ENCODE measurements around the gene DQX1.

DQX1 gene

DNA sequence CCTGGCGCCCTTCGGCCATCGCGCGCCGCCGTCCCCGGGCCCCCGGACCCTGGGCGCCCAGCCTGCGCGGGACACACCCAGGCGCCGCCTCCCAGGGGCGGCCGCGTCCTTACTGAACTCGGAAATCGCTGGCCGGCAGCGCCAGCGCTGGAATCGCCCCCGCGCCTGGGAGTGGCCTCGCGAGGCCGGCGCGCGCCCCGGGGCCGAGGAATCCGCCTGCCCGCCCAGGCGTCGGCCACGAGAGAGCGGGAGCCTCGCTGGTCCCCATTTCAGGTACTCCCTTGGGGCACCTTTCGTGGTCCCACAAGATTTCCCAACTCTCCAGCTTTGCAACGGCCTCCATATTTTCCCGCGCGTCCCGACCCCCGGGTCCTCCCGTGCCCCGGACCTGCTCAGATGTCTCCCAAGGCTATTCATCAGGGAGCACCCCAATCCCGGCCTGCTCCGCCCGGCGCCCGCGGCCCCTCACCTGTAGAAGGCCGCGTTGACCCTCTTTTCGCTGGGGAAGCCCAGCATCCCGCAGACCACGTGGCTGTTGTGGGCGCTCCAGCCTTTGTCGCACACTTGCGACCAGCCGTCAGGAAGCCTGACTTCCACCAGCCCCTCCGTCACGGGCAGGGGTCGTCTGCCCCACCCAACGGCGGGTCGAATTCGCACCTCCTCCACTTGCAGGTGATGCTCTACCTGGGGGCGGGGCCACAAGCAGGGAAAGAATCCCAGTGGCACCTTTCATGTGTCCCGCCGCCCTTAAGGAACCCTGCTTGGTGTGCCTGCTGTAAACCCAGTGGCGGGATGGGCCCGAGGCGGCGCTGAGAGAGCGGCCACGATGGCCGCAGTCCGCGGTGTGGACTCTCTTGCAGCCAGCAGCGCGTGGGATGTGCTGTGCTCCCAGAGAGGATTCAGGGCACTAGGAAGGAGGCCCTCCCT lies 23.1 kb upstream of the DQX1 start:
- H3K4me3 ChIP-seq (replicated peaks; ENCODE audit: low read depth, low read length), result peak overlapping the region; percentile 58
- DNase-seq (ENCODE audit: extremely low read depth, low read depth), result no peak
- TF ChIP-seq, protein P1, sequence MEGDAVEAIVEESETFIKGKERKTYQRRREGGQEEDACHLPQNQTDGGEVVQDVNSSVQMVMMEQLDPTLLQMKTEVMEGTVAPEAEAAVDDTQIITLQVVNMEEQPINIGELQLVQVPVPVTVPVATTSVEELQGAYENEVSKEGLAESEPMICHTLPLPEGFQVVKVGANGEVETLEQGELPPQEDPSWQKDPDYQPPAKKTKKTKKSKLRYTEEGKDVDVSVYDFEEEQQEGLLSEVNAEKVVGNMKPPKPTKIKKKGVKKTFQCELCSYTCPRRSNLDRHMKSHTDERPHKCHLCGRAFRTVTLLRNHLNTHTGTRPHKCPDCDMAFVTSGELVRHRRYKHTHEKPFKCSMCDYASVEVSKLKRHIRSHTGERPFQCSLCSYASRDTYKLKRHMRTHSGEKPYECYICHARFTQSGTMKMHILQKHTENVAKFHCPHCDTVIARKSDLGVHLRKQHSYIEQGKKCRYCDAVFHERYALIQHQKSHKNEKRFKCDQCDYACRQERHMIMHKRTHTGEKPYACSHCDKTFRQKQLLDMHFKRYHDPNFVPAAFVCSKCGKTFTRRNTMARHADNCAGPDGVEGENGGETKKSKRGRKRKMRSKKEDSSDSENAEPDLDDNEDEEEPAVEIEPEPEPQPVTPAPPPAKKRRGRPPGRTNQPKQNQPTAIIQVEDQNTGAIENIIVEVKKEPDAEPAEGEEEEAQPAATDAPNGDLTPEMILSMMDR (IDR thresholded peaks at IDR 0.05; ENCODE audit: low read depth, low read length, missing control alignments), result no peak

DNA sequence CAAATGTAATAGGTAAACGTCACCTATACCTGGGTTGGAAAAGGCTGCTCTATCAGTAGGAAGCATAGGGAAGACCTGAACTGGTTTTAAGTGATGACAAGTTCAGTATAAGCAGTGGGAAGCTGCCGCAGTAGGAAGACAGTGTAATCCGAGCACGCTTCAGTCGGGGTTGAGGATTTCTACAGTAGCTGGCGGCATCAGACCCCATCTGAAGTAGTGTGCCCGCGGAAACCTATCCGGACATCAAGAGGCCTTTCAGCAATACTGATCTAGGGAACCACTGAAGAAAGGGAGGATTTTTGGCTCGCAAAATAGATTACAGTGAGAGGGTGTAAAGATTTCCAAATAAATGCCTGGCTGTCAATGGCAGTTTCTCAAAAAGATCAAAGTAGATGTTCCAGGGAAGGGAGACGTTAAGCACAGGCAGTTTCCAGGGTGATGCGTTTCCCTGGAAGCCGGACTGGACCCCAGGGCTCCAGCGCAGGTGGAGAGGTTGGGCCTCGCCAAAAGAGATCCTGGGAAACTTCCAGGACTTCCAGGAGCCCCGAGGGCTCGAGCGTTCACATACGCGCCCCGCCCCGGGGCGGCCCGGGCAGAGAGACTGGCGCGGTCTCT lies 22.4 kb upstream of the DQX1 start:
- peak overlapping the region; percentile 58 for H3K4me3 ChIP-seq (replicated peaks; ENCODE audit: low read depth, low read length)
- no peak for DNase-seq (ENCODE audit: extremely low read depth, low read depth)
- TF ChIP-seq, protein P1 (IDR thresholded peaks at IDR 0.05; ENCODE audit: low read depth, low read length, missing control alignments), result no peak

DNA sequence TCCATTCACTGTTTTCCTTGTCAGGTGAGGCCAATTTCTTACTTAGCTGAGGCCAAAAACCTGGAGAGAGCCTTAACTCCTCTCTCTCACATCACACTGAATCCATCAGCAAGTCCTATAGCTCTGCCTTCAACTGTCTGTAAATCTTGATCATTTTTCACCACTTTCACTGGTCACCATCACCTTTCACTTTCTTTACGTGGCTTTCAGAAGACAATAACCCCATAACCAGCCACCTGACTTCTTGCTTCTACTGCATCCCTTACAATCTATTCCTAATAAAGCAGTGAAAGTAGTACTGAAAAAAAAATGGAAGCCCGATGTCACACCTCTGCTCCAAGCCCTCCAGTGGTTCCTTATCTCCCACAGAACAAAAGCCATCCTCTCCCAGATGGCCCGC lies 20.0 kb upstream of the DQX1 start:
- DNase-seq (ENCODE audit: extremely low read depth, low read depth), result no peak
- H3K4me3 ChIP-seq (replicated peaks; ENCODE audit: low read depth, low read length), result no peak overlapping the region
- TF ChIP-seq, protein P1 (IDR thresholded peaks at IDR 0.05; ENCODE audit: low read depth, low read length, missing control alignments), result no peak

DNA sequence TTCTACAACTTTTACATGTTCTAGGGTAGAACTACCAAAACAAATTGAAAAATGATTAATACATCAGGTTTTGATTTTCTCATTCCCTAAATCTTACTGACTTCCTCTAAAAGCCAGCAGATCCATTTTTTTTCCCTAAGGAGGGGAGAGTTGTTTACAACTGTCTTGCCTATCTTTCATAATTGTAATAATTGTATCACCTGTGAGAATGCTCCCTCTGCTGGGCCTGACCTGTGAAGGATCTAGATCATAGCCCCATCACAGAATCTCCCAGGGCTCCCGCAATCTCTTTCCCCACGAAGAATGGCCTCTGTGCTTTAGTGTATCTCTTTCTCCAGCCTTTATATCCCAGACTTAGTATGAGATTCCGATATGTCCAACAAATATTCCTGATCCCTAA lies 18.6 kb upstream of the DQX1 start:
- no peak for DNase-seq (ENCODE audit: extremely low read depth, low read depth)
- no peak overlapping the region for H3K4me3 ChIP-seq (replicated peaks; ENCODE audit: low read depth, low read length)
- TF ChIP-seq, protein P1 (IDR thresholded peaks at IDR 0.05; ENCODE audit: low read depth, low read length, missing control alignments), result peak; percentile 6

- no peak for DNase-seq (ENCODE audit: extremely low read depth, low read depth)
These were observed 16.9 kb upstream of the DQX1 start for GRCh38 chr2:74542978-74543377.

DNA sequence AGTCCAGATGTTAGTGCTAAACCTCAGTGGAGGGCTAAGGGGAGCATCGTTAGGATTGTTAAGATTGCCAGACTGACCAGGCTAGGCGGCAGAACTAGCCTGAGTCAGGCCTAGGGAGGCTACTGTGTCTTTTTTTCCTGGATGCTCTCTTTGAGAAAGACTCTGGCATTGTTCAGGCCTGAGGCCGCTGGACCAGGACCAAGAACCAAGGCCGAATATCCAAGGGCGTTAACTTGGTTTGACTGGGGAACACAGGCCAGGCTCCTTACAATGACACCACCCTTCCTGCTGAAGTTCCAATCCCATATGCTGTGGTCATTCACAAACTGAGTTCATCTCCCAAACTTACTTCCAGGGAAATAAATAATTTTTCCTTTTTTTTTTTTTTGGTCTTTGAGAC lies 14.3 kb upstream of the DQX1 start:
- TF ChIP-seq, protein P1 (IDR thresholded peaks at IDR 0.05; ENCODE audit: low read depth, low read length, missing control alignments), result no peak
- H3K4me3 ChIP-seq (replicated peaks; ENCODE audit: low read depth, low read length), result no peak overlapping the region
- no peak for DNase-seq (ENCODE audit: extremely low read depth, low read depth)

More at GRCh38 chr2:74542978-74543377, 16.9 kb upstream of the DQX1 start:
- TF ChIP-seq, protein P1 (IDR thresholded peaks at IDR 0.05; ENCODE audit: low read depth, low read length, missing control alignments), result no peak
- no peak overlapping the region for H3K4me3 ChIP-seq (replicated peaks; ENCODE audit: low read depth, low read length)
